ENCODE measurements around the gene ZNF564.

DNA sequence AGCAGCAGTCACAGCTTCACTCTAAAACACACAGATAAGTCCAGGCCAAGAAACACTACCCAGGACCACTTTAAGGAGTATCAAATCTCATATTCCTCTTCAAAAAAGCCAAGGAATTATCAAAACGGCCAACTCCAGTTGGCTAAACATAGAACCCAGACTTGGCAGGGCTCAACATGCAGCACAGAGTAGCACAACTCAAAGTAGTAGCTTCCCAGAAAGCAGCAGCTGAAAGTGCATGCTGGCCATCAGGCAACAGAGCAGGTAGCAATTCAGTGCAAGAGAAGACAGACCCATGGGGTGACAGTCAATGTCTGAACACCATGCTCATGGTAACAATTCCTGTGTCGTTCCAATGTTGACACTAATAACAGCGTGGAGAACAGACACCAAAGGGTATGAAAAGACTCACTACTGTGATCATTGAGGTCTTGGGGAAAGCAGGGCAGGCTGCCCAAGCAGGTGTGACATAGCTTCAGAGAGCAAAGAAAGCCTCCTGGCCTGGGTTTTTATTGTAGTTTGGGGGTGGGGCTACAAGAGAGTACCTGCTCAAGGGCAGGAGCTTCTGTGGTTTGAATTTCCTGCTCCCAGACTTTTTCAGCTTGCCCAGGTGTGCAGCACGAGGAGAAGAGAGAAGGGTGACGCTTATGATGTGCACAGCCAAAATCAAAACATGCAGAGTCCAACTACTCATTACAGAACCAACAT, 72.9 kb downstream of the ZNF564 start:
- TF ChIP-seq POLR2AphosphoS5 (IDR thresholded peaks at IDR 0.05) (no peak), POLR2A (IDR thresholded peaks at IDR 0.05) (no peak)
- TF ChIP-seq, protein P1, sequence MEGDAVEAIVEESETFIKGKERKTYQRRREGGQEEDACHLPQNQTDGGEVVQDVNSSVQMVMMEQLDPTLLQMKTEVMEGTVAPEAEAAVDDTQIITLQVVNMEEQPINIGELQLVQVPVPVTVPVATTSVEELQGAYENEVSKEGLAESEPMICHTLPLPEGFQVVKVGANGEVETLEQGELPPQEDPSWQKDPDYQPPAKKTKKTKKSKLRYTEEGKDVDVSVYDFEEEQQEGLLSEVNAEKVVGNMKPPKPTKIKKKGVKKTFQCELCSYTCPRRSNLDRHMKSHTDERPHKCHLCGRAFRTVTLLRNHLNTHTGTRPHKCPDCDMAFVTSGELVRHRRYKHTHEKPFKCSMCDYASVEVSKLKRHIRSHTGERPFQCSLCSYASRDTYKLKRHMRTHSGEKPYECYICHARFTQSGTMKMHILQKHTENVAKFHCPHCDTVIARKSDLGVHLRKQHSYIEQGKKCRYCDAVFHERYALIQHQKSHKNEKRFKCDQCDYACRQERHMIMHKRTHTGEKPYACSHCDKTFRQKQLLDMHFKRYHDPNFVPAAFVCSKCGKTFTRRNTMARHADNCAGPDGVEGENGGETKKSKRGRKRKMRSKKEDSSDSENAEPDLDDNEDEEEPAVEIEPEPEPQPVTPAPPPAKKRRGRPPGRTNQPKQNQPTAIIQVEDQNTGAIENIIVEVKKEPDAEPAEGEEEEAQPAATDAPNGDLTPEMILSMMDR (IDR thresholded peaks at IDR 0.05) = no peak

All from stomach (tissue), 4 donors.